Keratinocyte (primary cell): ENCODE data around the gene DFFB.

Experiments used
- CTCF ChIP-seq, 3 experiments: IDR thresholded peaks in 1 of 3; conservative IDR thresholded peaks in 1 of 3; optimal IDR thresholded peaks in 1 of 3; 2 replicates in 2 of 3; 3 replicates in 1 of 3; pipeline versions ENCODE3 to v1.5.1; 2011; ENCODE audit warnings: low read length in 3 of 3, mild to moderate bottlenecking in 3 of 3, moderate library complexity in 2 of 3, control low read depth in 1 of 3, inconsistent platforms in 1 of 3; ENCODE audit not compliant: insufficient read depth in 2 of 3; ENCODE audit errors: extremely low read depth in 1 of 3
- EZH2 ChIP-seq: IDR thresholded peaks from one replicate; pipeline ENCODE4 v1.6.1; 2012; ENCODE audit warnings: inconsistent platforms, mild to moderate bottlenecking, low read length, moderate library complexity

- no peak for TF ChIP-seq CTCF (optimal IDR thresholded peaks at IDR 0.05 in 1 of 3, IDR thresholded peaks at IDR 0.05 in 1 of 3, conservative IDR thresholded peaks at IDR 0.05 in 1 of 3; ENCODE audit: extremely low read depth in 1 of 3, insufficient read depth in 2 of 3, low read length in 3 of 3)
- no peak for TF ChIP-seq EZH2
Measured at GRCh38 chr1:3809680-3810079, 47.6 kb upstream of the DFFB start.
